ENCODE data around the gene UNC119. TPM values are rescaled to one million over a fixed set of nuclear protein-coding genes. Genes with fewer than 3 reads are reported as not detected.

Gene UNC119
- total and polyA plus RNA-seq, 2 of the 13 experiments (the other 11 are each of a cell fraction or from before 2014, with no cell fraction given) = 10.4 to 63.1 TPM

- TF ChIP-seq ZNF782 (CRISPR knock-in tag; IDR thresholded peaks at IDR 0.05; ENCODE audit: borderline replicate concordance) (peak; percentile 35; the same call in 1 of the 2 replicates), PATZ1 (CRISPR knock-in tag; IDR thresholded peaks at IDR 0.05) (no peak), KDM4B (CRISPR knock-in tag; IDR thresholded peaks at IDR 0.05) (no peak), ZBTB49 (CRISPR knock-in tag; IDR thresholded peaks at IDR 0.05; ENCODE audit: borderline replicate concordance) (peak; percentile 21; the same call in 1 of the 2 replicates), ATF7-NPFF (CRISPR knock-in tag; IDR thresholded peaks at IDR 0.05; ENCODE audit: low read depth) (peak; percentile 17; the same call in 1 of the 2 replicates), MXD3 (CRISPR knock-in tag; IDR thresholded peaks at IDR 0.05) (no peak), HOXA3 (CRISPR knock-in tag; IDR thresholded peaks at IDR 0.05) (peak; percentile 70), ZNF138 (CRISPR knock-in tag; IDR thresholded peaks at IDR 0.05; ENCODE audit: low read depth) (peak; percentile 76; the same call in 1 of the 2 replicates), GTF3A (CRISPR knock-in tag; conservative IDR thresholded peaks at IDR 0.05) (0 out of 2 replicates have a peak, but pooled peaks have one; percentile 79), ZNF792 (CRISPR knock-in tag; IDR thresholded peaks at IDR 0.05) (peak; percentile 24; the same call in 1 of the 2 replicates), HDAC2 (CRISPR knock-in tag; IDR thresholded peaks at IDR 0.05) (peak; percentile 15; the same call in 1 of the 2 replicates), ZNF639 (CRISPR knock-in tag; conservative IDR thresholded peaks at IDR 0.05) (peak; percentile 47; the same call in 1 of the 2 replicates), KMT2A (CRISPR knock-in tag; IDR thresholded peaks at IDR 0.05) (peak; percentile 70), ZNF543 (CRISPR knock-in tag; IDR thresholded peaks at IDR 0.05) (0 out of 2 replicates have a peak, but pooled peaks have one; percentile 15), NFKB2 (CRISPR knock-in tag; IDR thresholded peaks at IDR 0.05; ENCODE audit: borderline replicate concordance) (peak; percentile 15; the same call in 1 of the 2 replicates), ZNF781 (CRISPR knock-in tag; IDR thresholded peaks at IDR 0.05; ENCODE audit: borderline replicate concordance, not compliant biosample characterization) (peak; percentile 54), YY1 (IDR thresholded peaks at IDR 0.05; ENCODE audit: insufficient read depth, insufficient replicate concordance, low read depth, low read length) (peak; percentile 92), SIN3A (IDR thresholded peaks at IDR 0.05; ENCODE audit: borderline replicate concordance, low read depth, low read length) (peak; percentile 86; the same call in 1 of the 2 replicates), ZNF292 (CRISPR knock-in tag; IDR thresholded peaks at IDR 0.05; ENCODE audit: borderline replicate concordance, low read depth) (no peak), ZNF331 (CRISPR knock-in tag; IDR thresholded peaks at IDR 0.05) (0 out of 2 replicates have a peak, but pooled peaks have one; percentile 3), YEATS4 (CRISPR knock-in tag; IDR thresholded peaks at IDR 0.05; ENCODE audit: borderline replicate concordance) (peak; percentile 76), GABPA (IDR thresholded peaks at IDR 0.05; ENCODE audit: low read depth, low read length) (peak; percentile 70), GABPA (CRISPR knock-in tag; IDR thresholded peaks at IDR 0.05; ENCODE audit: low read depth) (peak; percentile 82), RFX5 (IDR thresholded peaks at IDR 0.05; ENCODE audit: low read depth, low read length) (peak; percentile 44; the same call in 1 of the 2 replicates)
Measured at GRCh38 chr17:28571361-28572122, 19.1 kb upstream of the UNC119 start, which contains the start of gene PIGS (continued).
